Epithelial cell of esophagus (primary cell): ENCODE measurements around the gene GPC3.

ENCODE experiments used
- DNase-seq: peaks from one replicate; pipeline ENCODE4 v3.0.0; 2010; ENCODE audit warnings: low read depth
- H3K4me3 ChIP-seq: 2 replicates; pipeline ENCODE4 v1.5.1; 2011; ENCODE audit warnings: mild to moderate bottlenecking, low read length, control low read depth
- CTCF ChIP-seq: IDR thresholded peaks from 2 replicates; pipeline ENCODE4 v1.5.1; 2011; ENCODE audit warnings: low read depth, mild to moderate bottlenecking, low read length, control low read depth, inconsistent platforms; ENCODE audit not compliant: insufficient read depth; ENCODE audit errors: missing control alignments

The GPC3 gene

GRCh38 chrX:133570549-133570948 lies 414.8 kb downstream of the GPC3 start:
- no peak for TF ChIP-seq CTCF
- DNase-seq: no peak
- no peak overlapping the region for H3K4me3 ChIP-seq

GRCh38 chrX:133569217-133569616 lies 416.2 kb downstream of the GPC3 start:
- H3K4me3 ChIP-seq: no peak overlapping the region
- no peak for TF ChIP-seq CTCF
- no peak for DNase-seq

- no peak for DNase-seq
- TF ChIP-seq CTCF: no peak
Observed at GRCh38 chrX:133568109-133568508, 417.3 kb downstream of the GPC3 start.

GRCh38 chrX:133566876-133567275 lies 418.5 kb downstream of the GPC3 start:
- DNase-seq: no peak
- no peak for TF ChIP-seq CTCF

More at GRCh38 chrX:133568109-133568508, 417.3 kb downstream of the GPC3 start:
- H3K4me3 ChIP-seq: no peak overlapping the region

GRCh38 chrX:133563705-133564104 lies 421.7 kb downstream of the GPC3 start:
- no peak for DNase-seq
- no peak for TF ChIP-seq CTCF

More at GRCh38 chrX:133566876-133567275, 418.5 kb downstream of the GPC3 start:
- no peak overlapping the region for H3K4me3 ChIP-seq

GRCh38 chrX:133561251-133561650 lies 424.1 kb downstream of the GPC3 start:
- no peak overlapping the region for H3K4me3 ChIP-seq
- TF ChIP-seq CTCF: no peak
- no peak for DNase-seq

More at GRCh38 chrX:133563705-133564104, 421.7 kb downstream of the GPC3 start:
- no peak overlapping the region for H3K4me3 ChIP-seq

GRCh38 chrX:133559909-133560308 lies 425.5 kb downstream of the GPC3 start:
- TF ChIP-seq CTCF: no peak
- H3K4me3 ChIP-seq: no peak overlapping the region
- DNase-seq: no peak
